Measurements from ENCODE around the gene ADAMTS17.
"Not testable (repeated sequence)": the region's sequence is repeated elsewhere in the genome, so short reads cannot be mapped to it uniquely, and the experiment has no call there.

ADAMTS17 gene

DNA sequence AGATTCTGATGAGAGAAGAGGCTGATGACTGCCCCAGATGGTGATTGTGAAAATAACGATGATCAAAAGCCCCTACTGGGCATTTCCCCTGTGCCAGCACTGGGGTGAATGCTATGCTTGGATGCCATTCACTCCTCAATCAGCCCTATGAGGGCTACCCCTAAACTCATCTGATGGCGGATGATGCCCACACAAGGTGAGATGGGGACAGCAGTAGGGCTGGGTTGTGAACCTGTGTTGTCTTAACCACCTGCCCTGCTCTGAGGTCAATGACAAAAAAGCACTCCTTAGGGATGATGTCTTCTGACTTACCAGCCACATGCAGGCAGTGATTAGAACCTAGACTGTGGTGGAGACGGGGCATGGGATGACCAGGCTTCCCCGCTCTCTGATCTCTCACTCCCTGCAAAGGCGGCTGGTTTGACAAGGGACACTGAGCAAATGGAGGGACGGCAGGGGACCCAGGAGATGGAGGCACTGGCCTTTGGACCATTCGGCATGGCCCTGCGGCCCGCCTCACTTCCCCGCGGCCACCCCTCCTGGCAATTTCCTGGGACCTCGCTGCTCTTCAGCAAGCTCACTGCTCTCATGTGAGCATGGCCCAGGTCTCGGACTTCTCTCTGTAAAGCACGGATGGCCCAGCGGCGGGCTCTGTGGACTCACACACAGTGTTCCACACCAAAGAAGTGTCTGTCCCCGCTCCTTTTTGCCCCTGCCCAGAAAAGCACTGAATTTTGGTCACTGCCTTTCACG is 357.1 kb downstream of the ADAMTS17 start:
- no peak for DNase-seq

DNA sequence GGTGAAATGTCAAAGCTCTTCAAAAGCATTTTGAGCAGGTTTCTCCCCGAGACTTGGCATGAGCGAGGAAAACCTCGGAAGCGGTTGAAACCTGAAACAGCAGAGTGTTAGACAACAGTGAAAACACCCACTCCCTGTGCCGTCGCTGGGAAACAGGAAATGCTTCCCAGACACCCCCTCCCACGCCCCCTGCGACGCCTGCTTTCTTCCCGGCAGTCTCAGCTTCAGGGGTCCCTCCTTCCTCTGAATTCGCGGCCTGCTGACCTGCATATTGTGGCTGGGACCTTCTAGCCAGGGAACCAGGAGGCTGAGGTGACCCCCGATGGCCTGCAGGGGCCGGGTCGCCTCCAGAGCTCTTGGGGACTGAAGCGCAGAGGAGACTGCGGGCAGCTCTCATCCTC is 357.9 kb downstream of the ADAMTS17 start:
- no peak for DNase-seq

DNA sequence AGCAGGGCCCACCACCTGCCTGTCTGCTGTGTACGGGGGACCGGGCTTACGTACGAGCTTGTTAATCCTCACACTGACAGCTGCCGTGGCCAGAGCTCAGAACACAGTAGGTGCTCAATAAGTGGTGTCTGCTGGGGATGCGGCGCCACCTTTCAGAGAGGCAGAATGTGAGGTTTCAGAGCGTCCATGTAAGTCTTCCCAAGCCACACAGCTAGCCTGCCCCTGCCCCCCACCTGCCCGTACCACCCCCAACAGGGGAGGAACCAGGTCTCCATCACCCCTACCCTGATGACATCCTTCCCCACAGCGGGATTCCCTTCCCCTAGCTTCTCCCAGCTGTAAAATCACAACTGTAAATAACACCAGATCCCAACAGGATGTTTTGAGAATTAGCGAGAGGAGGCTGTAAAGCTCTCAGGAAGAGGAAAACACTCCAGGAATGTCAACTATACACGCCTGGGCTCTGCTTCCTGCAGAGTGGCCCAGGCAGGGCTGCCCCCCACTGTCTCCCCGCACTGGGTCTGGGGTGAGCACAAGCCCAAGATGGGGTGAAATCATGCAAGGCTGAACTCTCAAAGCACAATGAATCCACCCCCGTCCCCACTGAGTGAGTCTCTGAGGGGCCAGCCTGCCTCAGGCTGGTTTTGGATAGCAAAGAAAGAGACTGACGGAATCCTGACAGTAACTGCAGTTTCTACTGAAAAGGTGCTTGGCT is 358.4 kb downstream of the ADAMTS17 start:
- no peak for DNase-seq

DNA sequence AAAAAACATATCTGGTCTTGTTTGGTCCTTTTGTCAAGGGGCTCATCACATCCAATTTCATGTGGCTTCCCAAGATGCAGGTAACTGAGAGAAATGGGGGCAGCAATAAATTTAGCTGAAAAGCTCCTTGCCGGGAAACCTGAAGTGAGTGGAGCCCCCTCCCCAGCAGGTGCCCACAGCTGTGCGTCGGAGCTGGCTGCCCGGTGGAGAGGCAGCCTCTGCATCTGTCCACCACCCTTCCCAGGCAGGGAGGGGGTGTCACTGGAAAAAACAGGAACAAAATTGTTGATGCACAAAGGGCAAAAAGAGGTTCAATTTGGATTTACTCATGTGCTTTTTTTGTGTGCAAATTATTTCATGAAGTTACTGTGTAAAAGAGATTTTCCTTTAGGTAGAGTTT is 359.1 kb downstream of the ADAMTS17 start:
- no peak for DNase-seq

DNA sequence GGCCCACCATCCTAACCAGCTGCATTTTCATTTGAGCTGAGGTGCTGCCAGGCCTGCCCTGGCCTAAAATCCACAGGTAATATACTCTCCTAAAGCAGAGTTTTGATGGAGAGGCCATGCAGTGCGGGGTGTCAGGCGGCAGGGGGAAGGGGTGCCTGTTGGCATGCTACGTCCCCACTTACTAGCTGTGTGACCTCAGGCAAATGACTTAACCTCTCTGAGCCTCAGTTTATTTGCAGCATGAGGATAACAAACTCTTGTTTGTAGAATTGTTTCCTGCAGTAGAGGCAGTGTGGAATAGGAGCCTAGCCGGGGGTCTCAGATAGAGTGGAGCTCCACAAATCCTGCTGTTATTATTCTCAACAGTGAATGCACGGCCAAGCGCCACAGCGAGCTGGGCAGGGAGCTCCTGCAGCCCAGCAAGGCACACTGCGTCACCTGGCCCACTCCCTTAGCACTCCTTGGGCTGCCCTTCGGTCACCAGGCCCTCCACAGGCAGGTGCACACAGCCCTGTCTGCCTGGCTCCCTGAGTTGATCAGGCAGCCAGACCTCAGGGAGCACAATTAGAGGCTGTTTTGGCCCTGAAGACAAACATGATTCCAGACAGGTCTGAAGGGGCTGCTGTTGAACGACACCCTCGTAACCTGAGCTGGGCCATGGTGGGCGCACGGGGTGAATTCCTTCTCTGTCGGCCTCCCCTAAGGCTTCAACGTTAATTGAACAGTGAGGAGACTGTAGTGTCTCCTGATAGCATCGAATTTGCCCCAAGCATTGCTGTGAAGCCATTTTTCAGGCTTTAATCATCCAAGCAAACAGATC is 359.7 kb downstream of the ADAMTS17 start:
- DNase-seq: no peak

DNA sequence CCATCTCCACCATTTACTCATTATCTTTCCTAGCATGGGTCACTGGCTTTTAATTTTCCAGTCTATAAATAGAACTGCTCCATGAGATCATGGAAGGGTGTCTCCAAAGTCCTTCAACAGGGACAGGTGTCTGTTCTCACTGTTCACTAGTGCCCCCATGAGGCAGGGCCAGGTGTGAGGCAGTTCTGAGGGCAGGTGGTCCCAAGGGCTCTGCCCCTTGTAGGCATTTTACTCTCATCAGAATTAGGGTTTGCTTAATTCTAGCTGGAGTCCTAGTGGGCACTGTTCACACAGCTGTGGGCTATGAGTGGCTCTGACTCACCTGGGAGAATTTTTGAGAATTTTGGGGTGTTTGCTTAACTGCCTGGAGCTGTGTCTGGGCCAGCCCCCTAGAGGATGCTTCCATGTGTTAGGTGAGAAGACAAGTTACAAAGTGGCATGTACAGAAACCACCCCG is 360.6 kb downstream of the ADAMTS17 start:
- DNase-seq: no peak

DNA sequence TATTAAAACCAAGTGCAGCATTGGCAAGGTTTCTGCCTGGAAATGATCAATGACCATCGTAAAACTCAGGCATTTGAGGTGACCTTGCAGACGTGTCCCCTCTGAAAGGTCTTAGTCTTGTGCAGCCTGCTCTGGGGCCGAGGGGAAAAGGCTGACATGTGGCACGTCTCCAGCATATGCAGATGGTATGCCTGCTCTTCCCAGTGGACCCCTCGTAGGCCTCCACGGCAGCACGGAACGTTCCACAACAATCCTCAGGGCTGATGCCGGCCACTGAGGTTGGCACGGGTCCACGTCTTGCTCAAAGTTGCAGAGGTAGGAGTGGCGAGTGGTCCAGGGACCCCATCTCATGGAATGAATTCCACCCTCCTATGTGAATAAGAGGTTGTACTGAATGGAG is 361.0 kb downstream of the ADAMTS17 start:
- no peak for DNase-seq

DNA sequence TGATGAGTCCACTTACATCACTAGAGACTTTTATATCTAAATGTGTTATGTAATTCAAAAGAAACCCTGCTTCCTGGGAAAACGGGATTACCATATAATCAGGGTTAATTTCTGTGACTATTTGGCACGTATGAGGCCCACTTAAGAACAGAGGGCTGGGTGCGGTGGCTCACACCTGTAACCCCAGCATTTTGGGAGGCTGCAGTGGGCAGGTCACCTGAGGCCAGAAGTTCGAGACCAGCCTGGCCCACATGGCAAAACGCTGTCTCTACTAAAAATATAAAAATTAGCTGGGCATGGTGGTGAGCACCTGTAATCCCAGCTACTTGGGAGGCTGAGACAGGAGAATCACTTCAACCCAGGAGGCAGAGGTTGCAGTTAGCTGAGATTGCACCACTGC is 361.9 kb downstream of the ADAMTS17 start:
- not testable (repeated sequence) for DNase-seq

DNA sequence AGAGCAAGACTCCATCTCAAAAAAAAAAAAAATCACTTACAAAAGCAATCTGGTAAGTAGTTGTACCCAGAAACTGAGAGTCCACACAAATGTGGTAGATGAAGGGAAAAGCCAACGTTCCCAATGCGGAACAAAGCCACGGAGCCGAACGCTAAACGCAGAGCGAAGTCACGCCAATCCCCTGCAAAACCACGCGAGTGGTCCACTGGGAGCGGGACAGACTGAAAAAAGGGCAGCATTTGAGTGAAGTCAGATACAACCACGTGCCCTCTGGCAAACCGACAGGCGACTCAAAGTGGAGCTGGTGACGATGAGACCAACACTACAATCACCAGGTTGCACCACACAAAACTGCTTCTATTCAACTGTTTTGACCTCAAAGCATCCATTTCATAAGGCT is 362.4 kb downstream of the ADAMTS17 start:
- no peak for DNase-seq

DNA sequence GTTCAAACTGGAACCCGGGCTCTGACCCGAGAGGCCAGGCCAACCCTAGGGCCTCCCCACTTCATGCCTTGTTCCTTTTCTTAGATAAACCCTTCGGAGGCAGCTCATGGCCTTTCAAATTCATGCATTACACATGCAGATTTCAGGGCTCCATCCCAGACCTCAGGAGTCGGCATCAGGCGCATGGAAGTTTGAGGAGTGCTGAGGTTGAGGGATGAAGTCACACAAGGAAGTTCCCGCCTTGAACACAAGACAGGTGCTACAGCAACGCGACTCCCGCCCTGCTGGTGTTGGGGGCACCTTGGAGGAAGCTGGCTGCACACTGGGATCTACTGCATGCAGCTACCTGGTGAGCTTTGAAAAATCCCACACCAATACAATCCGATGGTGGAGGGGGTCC is 363.3 kb downstream of the ADAMTS17 start:
- DNase-seq: no peak

DNA sequence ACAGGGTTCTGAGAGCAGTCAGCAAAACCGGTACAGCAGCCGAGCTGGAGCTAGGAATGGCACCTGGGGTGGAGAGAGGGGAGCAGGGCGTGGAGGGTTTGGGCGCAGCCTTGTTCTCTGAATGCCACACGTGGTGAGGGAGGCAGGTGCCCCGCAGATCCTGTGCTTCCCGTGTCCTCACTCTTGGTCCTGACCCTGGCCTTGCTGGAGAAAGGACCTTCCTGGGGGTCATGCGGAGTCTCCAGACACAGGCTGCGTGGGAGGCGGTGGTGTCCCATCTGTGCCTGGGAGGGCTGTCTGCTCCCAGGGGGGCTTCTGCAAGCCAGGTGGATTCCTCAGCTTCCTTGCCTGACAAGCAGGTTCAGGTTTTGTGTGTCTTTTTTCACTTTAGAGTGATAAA is 363.8 kb downstream of the ADAMTS17 start:
- no peak for DNase-seq

DNA sequence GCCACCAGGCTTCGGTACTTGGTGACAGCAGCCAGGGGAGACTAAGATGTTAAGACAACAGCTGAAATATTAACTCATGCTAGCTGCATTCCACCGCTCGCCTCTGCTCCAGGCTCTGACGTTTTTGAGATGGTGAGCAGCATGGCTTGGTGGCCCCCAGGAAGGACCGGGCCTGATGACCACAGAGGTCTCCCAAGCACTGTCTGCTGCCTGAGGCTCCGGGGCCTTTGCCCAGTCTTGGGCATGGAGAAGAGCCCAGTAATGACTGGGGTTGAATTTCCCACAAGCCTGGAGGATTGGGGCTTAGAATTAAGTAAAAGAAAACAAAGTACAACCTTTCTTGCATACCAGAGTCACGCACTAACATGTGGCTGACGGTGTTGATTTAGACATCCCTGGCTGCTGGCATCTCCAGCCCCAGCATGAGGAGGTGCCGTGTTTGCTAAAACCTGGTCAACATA is 364.9 kb downstream of the ADAMTS17 start:
- no peak for DNase-seq

DNA sequence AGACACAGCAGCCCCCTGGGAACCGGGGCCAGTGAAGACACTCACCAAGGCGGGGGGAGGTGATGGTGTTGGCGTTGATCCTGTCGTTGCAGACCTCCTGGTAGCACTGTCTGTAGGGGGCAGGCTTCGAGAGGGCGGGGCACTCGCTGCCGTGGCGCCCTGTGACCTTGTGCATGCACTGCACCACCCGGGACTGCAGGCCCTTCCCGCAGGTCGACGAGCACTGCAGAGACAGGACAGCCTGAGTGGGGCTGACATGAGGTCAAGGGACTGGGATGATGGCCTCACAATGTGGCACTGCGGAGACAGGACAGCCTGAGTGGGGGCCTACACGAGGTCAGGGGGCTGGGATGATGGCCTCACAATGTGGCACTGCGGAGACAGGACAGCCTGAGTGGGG is 365.8 kb downstream of the ADAMTS17 start:
- no peak for DNase-seq

DNA sequence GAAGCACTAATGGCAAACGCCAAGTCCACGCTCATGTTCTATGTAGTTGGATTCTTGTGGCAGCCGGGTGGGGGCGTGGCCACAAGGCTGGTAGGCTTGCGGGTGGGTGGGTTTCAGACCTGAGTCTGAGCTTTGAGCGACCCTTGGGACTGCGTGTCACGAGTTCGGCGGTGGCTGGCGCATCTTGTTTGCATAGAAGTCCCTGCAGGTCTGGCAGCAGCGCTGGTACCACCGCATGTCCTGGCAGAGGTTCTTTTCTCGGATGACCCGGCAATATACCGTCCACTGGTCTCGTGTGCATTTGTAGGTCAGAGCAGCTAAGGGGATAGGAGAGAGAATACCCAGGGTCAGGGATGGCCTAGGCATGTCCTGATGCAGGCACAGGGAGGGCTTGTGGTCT is 367.5 kb downstream of the ADAMTS17 start:
- DNase-seq: no peak

DNA sequence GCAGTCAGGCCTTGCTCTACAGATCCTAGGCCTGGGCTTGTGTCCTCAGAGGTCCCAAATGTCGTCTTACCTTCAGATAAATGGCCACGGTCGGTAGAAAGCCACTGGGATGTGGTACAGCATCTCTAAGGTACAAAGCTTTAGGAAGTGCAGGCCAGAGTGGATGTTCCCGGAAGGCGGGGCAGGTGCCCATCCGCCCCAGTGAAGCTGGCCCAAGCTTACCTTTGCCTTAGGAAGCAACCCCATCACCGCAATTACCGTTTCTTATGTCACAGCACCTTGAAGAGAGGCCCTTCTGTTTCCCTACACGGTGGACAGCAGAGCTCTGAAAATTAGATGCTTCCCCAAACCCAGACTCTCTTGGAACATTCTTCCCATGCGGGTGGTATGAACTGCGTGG is 368.4 kb downstream of the ADAMTS17 start:
- no peak for DNase-seq

DNA sequence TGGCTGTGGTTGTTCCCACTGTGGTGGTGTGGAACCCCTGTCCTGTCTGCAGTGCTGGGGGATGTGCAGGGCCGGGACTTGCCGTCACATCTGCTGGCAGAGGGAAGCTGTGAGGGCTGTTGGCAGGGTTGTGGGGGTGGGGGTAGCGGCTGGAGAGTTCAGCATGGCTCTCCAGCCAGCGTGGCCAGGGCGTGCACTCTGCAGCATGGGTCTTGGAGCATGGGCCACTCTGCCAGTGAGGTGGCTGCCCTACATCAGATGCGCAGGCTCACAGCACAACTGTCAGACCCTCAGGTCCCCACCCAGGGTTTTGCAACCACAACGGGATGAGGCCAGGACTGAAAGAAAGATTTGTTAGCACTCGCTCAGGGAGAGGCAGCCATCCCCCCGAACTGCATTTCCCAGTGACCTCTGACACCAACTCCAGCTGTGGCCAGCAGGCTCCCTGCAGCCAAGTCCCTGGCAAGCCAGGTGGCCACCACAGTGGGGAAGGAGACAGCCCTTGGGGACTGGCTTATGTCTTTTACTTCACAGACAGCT is 370.8 kb downstream of the ADAMTS17 start:
- no peak for DNase-seq

DNA sequence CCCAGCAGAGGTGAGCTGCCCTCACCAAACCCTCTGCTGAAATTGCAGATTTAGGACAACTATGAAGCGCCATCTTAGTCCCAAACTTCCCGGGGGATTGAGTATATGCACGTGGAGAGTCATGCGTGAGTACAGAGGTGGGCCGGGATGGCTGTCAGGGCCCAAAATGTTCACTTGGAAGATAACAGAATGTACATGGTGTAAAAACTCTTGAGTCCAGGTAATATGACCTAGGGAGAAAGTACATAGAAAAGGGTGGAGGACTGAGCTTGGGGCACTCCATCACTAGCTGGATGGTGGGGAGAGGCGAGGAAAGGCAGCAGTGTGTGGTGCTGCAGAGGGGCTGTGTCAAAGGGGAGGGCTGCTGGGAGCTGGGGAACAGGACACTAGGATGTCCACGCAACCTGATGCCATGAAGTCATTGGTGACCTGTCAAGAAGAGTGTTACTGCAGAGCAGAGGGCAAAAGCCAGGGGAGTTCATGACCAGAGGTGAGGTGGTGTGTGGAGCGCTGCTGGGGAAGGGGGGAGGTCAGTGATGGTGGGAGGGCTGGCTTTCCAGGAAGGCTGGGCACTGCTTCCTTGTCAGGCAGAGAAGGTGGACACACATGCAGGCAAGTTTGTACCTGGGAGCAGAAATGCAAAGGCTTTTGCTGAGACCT is 372.4 kb downstream of the ADAMTS17 start:
- DNase-seq: no peak

DNA sequence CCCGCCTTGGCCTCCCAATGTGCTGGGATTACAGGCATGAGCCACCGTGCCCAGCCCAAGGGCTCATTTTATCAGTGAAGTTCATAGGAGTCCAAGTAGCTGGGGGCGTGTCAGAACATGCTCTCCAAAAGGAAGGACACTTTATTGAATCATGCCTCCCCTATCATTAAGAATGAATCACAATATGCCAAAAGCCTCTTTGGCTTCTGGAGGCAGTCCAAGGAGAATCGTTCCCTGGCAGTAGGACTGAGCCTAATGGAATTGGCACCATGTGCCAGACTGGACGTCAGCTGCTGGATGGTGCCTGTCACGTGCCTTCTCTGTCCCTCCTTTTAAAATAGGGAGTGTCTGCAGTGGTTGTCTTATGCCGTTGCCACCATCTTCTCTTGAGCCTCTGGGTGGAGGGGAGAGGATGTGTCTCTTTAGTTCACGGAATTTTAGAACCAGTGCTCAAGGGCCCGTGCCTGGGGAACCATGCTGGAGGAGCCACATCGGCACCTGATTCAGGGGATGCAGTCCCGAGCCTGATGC is 373.9 kb downstream of the ADAMTS17 start:
- DNase-seq: no peak

DNA sequence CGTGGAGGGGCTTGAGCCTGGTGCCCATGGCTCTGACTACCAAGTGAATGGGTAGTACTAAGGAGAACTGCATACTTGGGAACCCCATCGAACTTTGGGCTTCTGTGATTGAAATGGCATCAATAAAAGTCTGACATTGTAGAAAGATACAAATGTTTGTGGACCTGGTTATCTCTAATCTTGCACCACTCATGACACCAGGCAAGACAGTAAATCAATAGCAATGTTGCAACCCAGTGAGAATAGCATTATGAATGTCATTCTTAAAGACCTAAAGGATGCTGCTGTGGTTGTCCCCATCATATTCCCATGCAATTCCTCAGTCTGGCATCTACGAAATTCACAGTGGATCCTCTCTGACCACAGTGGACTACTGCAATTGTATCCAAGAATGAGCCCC is 375.0 kb downstream of the ADAMTS17 start:
- DNase-seq: no peak

DNA sequence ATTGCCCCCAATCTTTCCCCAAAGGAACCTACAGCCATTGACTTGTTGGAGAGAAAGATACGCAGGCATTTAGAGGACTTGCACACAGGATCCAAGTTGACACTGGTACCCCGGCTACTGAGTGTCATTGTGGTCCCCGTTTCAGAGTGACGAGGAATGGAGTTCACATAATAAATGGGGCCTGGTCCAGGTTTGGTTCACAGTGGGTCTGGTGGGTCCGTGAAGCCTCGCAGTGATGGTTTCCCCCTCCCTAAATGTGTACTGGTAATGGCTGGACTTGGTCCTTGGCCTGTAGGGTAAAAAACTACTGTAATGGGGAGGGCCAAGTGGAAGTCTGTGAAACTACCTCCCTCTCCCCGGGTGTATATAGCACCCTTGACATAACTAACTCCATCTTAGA is 376.4 kb downstream of the ADAMTS17 start:
- DNase-seq: no peak

DNA sequence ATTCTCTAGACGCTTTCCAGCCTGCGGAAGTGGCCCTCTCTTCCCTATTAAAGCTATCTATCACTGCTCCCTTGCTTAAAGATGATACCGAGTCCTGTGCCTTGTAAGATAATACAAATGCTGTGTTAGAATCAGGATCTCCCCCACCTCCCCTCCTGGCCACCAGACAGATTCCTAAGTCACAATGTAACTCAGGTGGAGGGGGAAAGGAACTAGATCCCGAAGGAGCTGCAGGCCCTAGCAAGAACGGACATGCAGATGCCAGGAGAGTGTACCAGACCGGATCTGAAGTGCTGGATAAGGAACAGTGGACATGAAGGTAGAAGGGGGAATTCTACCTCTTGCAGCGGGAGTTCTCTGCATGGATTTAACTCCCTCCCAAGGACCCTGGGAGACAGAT is 377.8 kb downstream of the ADAMTS17 start:
- DNase-seq: no peak

DNA sequence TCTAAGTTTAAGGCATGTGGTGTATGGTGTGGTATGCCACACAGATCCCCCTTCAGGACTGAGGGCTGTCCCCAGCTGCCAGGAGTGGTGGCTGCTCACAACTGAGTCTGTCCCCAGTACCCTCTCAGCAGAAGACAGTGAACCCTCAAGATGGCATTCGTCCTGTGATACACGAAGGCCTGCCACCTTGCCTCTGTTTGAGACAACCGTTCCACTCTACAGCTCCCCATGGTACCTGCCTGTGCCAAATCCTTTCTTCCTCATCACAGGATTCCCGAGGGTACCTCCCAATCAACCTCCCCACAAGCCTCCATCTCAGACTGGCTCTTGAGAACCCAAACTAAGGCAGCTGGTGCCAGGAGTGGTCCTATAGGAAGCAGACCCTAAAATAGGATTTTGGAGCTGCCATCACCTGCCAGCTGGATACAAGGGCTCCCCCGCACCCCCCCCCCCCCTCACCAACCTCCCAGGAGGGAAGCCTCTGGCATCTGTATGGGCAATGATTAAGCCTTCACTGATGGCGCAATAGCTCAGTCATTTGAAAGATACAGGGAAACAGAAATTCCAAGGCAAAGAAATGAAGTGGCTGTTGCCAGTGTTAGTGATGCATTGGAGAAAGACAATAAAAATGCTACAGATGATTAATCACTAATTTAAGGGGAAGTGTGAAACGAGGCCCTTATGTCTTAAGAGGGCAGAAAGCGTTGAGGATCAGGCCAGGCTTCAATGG is 378.5 kb downstream of the ADAMTS17 start:
- no peak for DNase-seq
